HepG2 (cell line): ENCODE measurements around the gene NUDT14. TPM values are rescaled to one million over a fixed set of nuclear protein-coding genes. Genes with fewer than 3 reads are reported as not detected.

Source experiments
- ATAC-seq: fragments of 200-7000 bp; cut with Tn5 transposase; 3 replicates; pipeline ENCODE4 v1.9.1; 2020; ENCODE audit warnings: mild to moderate bottlenecking, moderate library complexity
- BruUV-seq: library from RNA; stranded (reverse); fragments of 400-500 nt; replicated peaks from 2 replicates; lab custom pipeline; 2021; lab: Mats Ljungman, UMichigan
- CTCF ChIA-PET: fragments of 300-600 bp; formaldehyde crosslinking; extraction: SDS; loops from one replicate; lab custom pipeline; 2021; ENCODE audit warnings: low total read pairs, inconsistent platforms, low intra/inter-chr PET ratio; lab: Yijun Ruan, JAX
- POLR2A ChIA-PET: fragments of 350-600 bp; sonication (Branson Sonifier 250); formaldehyde crosslinking; loops from one replicate; lab custom pipeline; 2020; ENCODE audit warnings: antibody characterized with exemption, inconsistent platforms; lab: Yijun Ruan, JAX
- DNase-seq: peaks from one replicate; pipeline ENCODE4 v3.0.0-alpha.2; 2015; ENCODE audit warnings: low spot score
- FAIRE-seq: peaks from 3 replicates; lab custom pipeline; 2011; peaks lifted over from hg19 to GRCh38; lab: Jason Lieb, UNC
- H2AFZ ChIP-seq: one replicate; pipeline ENCODE4 v1.6.1; 2011; ENCODE audit warnings: low read length, inconsistent platforms
- H3K27ac ChIP-seq: fragments of 300-600 bp; 3 replicates; pipeline ENCODE4 v1.8.0; 2011; ENCODE audit warnings: mixed run types, mild to moderate bottlenecking, mixed read lengths, low read length, inconsistent platforms; ENCODE audit not compliant: insufficient read depth; ENCODE audit errors: extremely low read length
- H3K27me3 ChIP-seq, 2 experiments: fragments of 200-600 bp in 1 of 2; 2 replicates in 1 of 2; 3 replicates in 1 of 2; pipeline versions ENCODE4 v1.6.0 to v1.8.0; 2011; ENCODE audit warnings: low read length in 2 of 2, mild to moderate bottlenecking in 2 of 2, moderate library complexity in 2 of 2, inconsistent platforms in 1 of 2; ENCODE audit not compliant: insufficient read depth in 2 of 2, control insufficient read depth in 1 of 2
- H3K36me3 ChIP-seq, 2 experiments: fragments of 200-600 bp in 1 of 2; replicated peaks in 1 of 2; 2 replicates in 1 of 2; 3 replicates in 1 of 2; pipeline versions ENCODE4 v1.5.1 to v1.8.0; 2011; ENCODE audit warnings: low read length in 2 of 2, inconsistent platforms in 1 of 2; ENCODE audit not compliant: insufficient read depth in 2 of 2, control insufficient read depth in 1 of 2
- H3K4me1 ChIP-seq: 2 replicates; pipeline ENCODE4 v1.5.1; 2012; ENCODE audit warnings: low read length, inconsistent platforms; ENCODE audit not compliant: insufficient read depth
- H3K4me2 ChIP-seq: 2 replicates; pipeline ENCODE4 v1.6.0; 2011; ENCODE audit warnings: low read depth, low read length, inconsistent platforms
- H3K4me3 ChIP-seq, 3 experiments: fragments of 200-600 bp in 1 of 3; sonication (generic), shearing (Covaris generic) in 1 of 3; replicated peaks in 1 of 3; 2 replicates each; pipeline ENCODE4 v1.5.1; 2011 to 2016; ENCODE audit warnings: low read length in 3 of 3, inconsistent platforms in 2 of 3, low read depth in 2 of 3, mild to moderate bottlenecking in 2 of 3, control low read depth in 1 of 3, mixed read lengths in 1 of 3; ENCODE audit not compliant: insufficient read depth in 1 of 3
- H3K79me2 ChIP-seq: one replicate; pipeline ENCODE4 v1.6.1; 2011; ENCODE audit warnings: low read length, inconsistent platforms; ENCODE audit not compliant: insufficient read depth
- H3K9ac ChIP-seq: 2 replicates; pipeline ENCODE4 v1.6.0; 2011; ENCODE audit warnings: mild to moderate bottlenecking, low read depth, low read length, inconsistent platforms; ENCODE audit not compliant: insufficient read depth
- H3K9me3 ChIP-seq: 2 replicates; pipeline ENCODE4 v1.5.1; 2012; ENCODE audit warnings: mild to moderate bottlenecking, low read length
- H4K20me1 ChIP-seq: 2 replicates; pipeline ENCODE4 v1.6.0; 2011; ENCODE audit warnings: inconsistent platforms, mild to moderate bottlenecking, low read length, moderate library complexity; ENCODE audit not compliant: insufficient read depth
- BRCA1 ChIP-seq: sonication (generic); formaldehyde crosslinking; IDR thresholded peaks from 2 replicates; pipeline ENCODE4 v1.4.0; 2020; ENCODE audit warnings: missing genetic modification reagents
- CBFB ChIP-seq: sonication (generic); formaldehyde crosslinking; IDR thresholded peaks from 2 replicates; pipeline ENCODE4 v1.4.0; 2020; ENCODE audit warnings: missing genetic modification reagents
- CC2D1A ChIP-seq: sonication (generic); formaldehyde crosslinking; IDR thresholded peaks from 2 replicates; pipeline ENCODE4 v1.8.1; 2023; ENCODE audit warnings: mild to moderate bottlenecking, missing genetic modification reagents
- KAT2B ChIP-seq: fragments of 150-350 bp; IDR thresholded peaks from 2 replicates; pipeline ENCODE4 v1.6.1; 2014; ENCODE audit warnings: low read depth, low read length, borderline replicate concordance
- MZF1 ChIP-seq: sonication (generic); formaldehyde crosslinking; IDR thresholded peaks from 2 replicates; pipeline ENCODE4 v1.8.1; 2023; ENCODE audit warnings: mild to moderate bottlenecking, missing genetic modification reagents, borderline replicate concordance
- NR3C1 ChIP-seq: sonication (generic); formaldehyde crosslinking; IDR thresholded peaks from 2 replicates; pipeline ENCODE4 v1.4.0; 2020; ENCODE audit warnings: missing genetic modification reagents
- SIX4 ChIP-seq: sonication (generic); formaldehyde crosslinking; IDR thresholded peaks from 2 replicates; pipeline ENCODE4 v1.4.0; 2020; ENCODE audit warnings: missing genetic modification reagents
- ZNF136 ChIP-seq: sonication (generic); formaldehyde crosslinking; IDR thresholded peaks from 2 replicates; pipeline ENCODE4 v1.8.1; 2022; ENCODE audit warnings: low read depth, mild to moderate bottlenecking, moderate library complexity, missing genetic modification reagents
- ZNF572 ChIP-seq: sonication (generic); formaldehyde crosslinking; IDR thresholded peaks from 2 replicates; pipeline ENCODE4 v1.5.1; 2020; ENCODE audit warnings: mild to moderate bottlenecking, missing genetic modification reagents
- WGBS: methylation state at CpG from one replicate; pipeline ENCODE4 v1.1.6; 2017; ENCODE audit warnings: low lambda C conversion rate; 5-methylcytosine and 5-hydroxymethylcytosine counted together
- in situ Hi-C: cut with HindIII; loops from 2 replicates; pipeline ENCODE4 v1.10.0; 2017; ENCODE audit warnings: low pct_unique_long_range_greater_than_20kb; ENCODE audit not compliant: extremely low pct_ligation_motif_present
- intact Hi-C: fragments of 100-400 bp; cut with micrococcal nuclease; formaldehyde crosslinking; loops from one replicate; pipeline ENCODE4 v1.10.0; 2022; ENCODE audit not compliant: unreplicated experiment
- polyA plus RNA-seq, 8 experiments: library from polyadenylated mRNA; depleted of rRNA in 3 of 8; stranded (reverse) in 7 of 8; unstranded in 1 of 8; fragments of >200 nt; fragmentation: Illumina TruSeq in 4 of 8; extraction: Trizol in 4 of 8; gene quantifications; 2 replicates each; pipeline versions ENCODE4 v1.2.1 to v1.2.3, GENCODE V29; 2011 to 2016; ENCODE audit warnings: low read depth in 4 of 8, missing spikeins in 1 of 8, mixed read lengths in 1 of 8; ENCODE audit not compliant: insufficient read depth in 1 of 8
- total RNA-seq, 5 experiments: library from RNA; depleted of rRNA; stranded (reverse); fragments of >200 nt; fragmentation: Illumina TruSeq; extraction: Trizol; gene quantifications; 2 replicates each; pipeline ENCODE4 v1.2.3, GENCODE V29; 2016; ENCODE audit warnings: low read depth in 1 of 5
- TF ChIP-seq, protein P1 (sequence below): IDR thresholded peaks from 2 replicates; pipeline ENCODE4 v1.6.1; 2016; ENCODE audit warnings: missing compliant biosample characterization, missing genetic modification reagents, borderline replicate concordance
- TF ChIP-seq, protein P2 (sequence below): sonication (generic); formaldehyde crosslinking; IDR thresholded peaks from 2 replicates; pipeline ENCODE4 v1.8.1; 2022; ENCODE audit warnings: low read depth, mild to moderate bottlenecking, missing genetic modification reagents
- TF ChIP-seq, protein P3 (sequence below): sonication (generic); formaldehyde crosslinking; IDR thresholded peaks from 2 replicates; pipeline ENCODE4 v1.5.0; 2020; ENCODE audit warnings: missing genetic modification reagents
- TF ChIP-seq, protein P4 (sequence below): sonication (generic); formaldehyde crosslinking; IDR thresholded peaks from 2 replicates; pipeline ENCODE4 v1.4.0; 2020; ENCODE audit warnings: missing genetic modification reagents
- TF ChIP-seq, protein P5 (sequence below): sonication (generic); formaldehyde crosslinking; IDR thresholded peaks from 2 replicates; pipeline ENCODE4 v1.4.0; 2020; ENCODE audit warnings: missing genetic modification reagents

Gene NUDT14
- total and polyA plus RNA-seq, 2 of the 13 experiments (the other 11 are each of a cell fraction or from before 2014, with no cell fraction given), result 5.8 to 6.1 TPM

DNA sequence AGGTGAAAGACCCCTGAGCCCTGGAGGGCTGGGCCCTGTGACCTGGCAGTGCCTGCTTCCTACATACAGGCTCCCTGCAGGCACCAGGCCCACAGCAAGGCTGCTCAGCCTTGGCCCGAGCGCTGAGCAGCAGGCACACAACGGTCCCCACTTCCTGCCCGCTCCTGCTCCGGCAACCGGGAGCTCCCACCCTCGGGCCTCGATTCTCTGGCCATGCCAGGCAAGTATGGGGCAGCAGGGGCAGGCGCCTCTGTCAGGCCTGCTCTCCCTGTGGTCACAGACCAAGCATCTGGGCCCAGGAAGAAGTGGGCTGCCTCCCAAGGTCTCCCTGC, 30.6 kb upstream of the NUDT14 start:
- no peak overlapping the region for H3K4me2 ChIP-seq
- intact Hi-C loops, result no loop called here

More for the DNA sequence above, 30.6 kb upstream of the NUDT14 start:
- FAIRE-seq, result no peak
- H3K27ac ChIP-seq, result no peak overlapping the region
- H3K27me3 ChIP-seq, result no peaks in the 10 kb centered on the region; a peak in 1 of 5 replicates
- ChIA-PET CTCF (no interaction called here), POLR2A (no interaction called here)
- H3K79me2 ChIP-seq, result no peaks in the 10 kb centered on the region
- H4K20me1 ChIP-seq, result no peaks in the 10 kb centered on the region; the same call in 1 of the 2 replicates
- in situ Hi-C loops, result no loop called here
- no peak for TF ChIP-seq ZNF572
- TF ChIP-seq CC2D1A, result no peak
- TF ChIP-seq, protein P1, sequence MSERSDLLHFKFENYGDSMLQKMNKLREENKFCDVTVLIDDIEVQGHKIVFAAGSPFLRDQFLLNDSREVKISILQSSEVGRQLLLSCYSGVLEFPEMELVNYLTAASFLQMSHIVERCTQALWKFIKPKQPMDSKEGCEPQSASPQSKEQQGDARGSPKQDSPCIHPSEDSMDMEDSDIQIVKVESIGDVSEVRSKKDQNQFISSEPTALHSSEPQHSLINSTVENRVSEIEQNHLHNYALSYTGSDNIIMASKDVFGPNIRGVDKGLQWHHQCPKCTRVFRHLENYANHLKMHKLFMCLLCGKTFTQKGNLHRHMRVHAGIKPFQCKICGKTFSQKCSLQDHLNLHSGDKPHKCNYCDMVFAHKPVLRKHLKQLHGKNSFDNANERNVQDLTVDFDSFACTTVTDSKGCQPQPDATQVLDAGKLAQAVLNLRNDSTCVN, result no peak
- no peak for TF ChIP-seq CBFB (CRISPR knock-in tag)
- no peak for TF ChIP-seq SIX4
- TF ChIP-seq BRCA1 (CRISPR knock-in tag), result no peak
- TF ChIP-seq, protein P2, sequence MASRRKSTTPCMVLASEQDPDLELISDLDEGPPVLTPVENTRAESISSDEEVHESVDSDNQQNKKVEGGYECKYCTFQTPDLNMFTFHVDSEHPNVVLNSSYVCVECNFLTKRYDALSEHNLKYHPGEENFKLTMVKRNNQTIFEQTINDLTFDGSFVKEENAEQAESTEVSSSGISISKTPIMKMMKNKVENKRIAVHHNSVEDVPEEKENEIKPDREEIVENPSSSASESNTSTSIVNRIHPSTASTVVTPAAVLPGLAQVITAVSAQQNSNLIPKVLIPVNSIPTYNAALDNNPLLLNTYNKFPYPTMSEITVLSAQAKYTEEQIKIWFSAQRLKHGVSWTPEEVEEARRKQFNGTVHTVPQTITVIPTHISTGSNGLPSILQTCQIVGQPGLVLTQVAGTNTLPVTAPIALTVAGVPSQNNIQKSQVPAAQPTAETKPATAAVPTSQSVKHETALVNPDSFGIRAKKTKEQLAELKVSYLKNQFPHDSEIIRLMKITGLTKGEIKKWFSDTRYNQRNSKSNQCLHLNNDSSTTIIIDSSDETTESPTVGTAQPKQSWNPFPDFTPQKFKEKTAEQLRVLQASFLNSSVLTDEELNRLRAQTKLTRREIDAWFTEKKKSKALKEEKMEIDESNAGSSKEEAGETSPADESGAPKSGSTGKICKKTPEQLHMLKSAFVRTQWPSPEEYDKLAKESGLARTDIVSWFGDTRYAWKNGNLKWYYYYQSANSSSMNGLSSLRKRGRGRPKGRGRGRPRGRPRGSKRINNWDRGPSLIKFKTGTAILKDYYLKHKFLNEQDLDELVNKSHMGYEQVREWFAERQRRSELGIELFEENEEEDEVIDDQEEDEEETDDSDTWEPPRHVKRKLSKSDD (CRISPR knock-in tag), result no peak
- TF ChIP-seq, protein P3, sequence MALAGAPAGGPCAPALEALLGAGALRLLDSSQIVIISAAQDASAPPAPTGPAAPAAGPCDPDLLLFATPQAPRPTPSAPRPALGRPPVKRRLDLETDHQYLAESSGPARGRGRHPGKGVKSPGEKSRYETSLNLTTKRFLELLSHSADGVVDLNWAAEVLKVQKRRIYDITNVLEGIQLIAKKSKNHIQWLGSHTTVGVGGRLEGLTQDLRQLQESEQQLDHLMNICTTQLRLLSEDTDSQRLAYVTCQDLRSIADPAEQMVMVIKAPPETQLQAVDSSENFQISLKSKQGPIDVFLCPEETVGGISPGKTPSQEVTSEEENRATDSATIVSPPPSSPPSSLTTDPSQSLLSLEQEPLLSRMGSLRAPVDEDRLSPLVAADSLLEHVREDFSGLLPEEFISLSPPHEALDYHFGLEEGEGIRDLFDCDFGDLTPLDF (CRISPR knock-in tag), result no peak
- TF ChIP-seq, protein P4, sequence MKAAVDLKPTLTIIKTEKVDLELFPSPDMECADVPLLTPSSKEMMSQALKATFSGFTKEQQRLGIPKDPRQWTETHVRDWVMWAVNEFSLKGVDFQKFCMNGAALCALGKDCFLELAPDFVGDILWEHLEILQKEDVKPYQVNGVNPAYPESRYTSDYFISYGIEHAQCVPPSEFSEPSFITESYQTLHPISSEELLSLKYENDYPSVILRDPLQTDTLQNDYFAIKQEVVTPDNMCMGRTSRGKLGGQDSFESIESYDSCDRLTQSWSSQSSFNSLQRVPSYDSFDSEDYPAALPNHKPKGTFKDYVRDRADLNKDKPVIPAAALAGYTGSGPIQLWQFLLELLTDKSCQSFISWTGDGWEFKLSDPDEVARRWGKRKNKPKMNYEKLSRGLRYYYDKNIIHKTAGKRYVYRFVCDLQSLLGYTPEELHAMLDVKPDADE (CRISPR knock-in tag), result no peak
- TF ChIP-seq, protein P5, sequence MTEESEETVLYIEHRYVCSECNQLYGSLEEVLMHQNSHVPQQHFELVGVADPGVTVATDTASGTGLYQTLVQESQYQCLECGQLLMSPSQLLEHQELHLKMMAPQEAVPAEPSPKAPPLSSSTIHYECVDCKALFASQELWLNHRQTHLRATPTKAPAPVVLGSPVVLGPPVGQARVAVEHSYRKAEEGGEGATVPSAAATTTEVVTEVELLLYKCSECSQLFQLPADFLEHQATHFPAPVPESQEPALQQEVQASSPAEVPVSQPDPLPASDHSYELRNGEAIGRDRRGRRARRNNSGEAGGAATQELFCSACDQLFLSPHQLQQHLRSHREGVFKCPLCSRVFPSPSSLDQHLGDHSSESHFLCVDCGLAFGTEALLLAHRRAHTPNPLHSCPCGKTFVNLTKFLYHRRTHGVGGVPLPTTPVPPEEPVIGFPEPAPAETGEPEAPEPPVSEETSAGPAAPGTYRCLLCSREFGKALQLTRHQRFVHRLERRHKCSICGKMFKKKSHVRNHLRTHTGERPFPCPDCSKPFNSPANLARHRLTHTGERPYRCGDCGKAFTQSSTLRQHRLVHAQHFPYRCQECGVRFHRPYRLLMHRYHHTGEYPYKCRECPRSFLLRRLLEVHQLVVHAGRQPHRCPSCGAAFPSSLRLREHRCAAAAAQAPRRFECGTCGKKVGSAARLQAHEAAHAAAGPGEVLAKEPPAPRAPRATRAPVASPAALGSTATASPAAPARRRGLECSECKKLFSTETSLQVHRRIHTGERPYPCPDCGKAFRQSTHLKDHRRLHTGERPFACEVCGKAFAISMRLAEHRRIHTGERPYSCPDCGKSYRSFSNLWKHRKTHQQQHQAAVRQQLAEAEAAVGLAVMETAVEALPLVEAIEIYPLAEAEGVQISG, result no peak
- TF ChIP-seq NR3C1 (CRISPR knock-in tag), result no peak
- no peak for TF ChIP-seq ZNF136
- TF ChIP-seq MZF1 (CRISPR knock-in tag), result no peak
- no peak for TF ChIP-seq KAT2B
- ATAC-seq, result no peak
- WGBS, result no CpG with 5 or more reads among the region's 9 CpGs
- H3K9me3 ChIP-seq, result no peaks in the 10 kb centered on the region
- no TSS peak for BruUV-seq
- no peak overlapping the region for H2AFZ ChIP-seq
- no peak overlapping the region for H3K9ac ChIP-seq
- H3K4me3 ChIP-seq, result no peak overlapping the region
- no peaks in the 10 kb centered on the region for H3K4me1 ChIP-seq
- H3K36me3 ChIP-seq, result peaks cover 8 to 10% of the 10 kb centered on the region in 2 experiments; a peak in 4 of 5 replicates
- no peak for DNase-seq
